Activated naive CD8-positive, alpha-beta T cell treated with anti-CD3 and anti-CD28 coated beads for 36 hours (primary cell): ENCODE data around the gene DCP1B. TPM values are rescaled to one million over a fixed set of nuclear protein-coding genes. Genes with fewer than 3 reads are reported as not detected.
A peak's percentile ranks its signal among the peaks of the same experiment; 100 is the strongest.

Experiments
- DNase-seq: peaks from one replicate; pipeline ENCODE4 v3.0.0; 2021
- H3K27ac Mint-ChIP-seq: one replicate; pipeline ENCODE4 v1.8.0; 2022; ENCODE audit warnings: mild to moderate bottlenecking, moderate library complexity, mixed read lengths
- H3K27me3 Mint-ChIP-seq: one replicate; pipeline ENCODE4 v1.8.0; 2022; ENCODE audit warnings: mild to moderate bottlenecking, mixed read lengths
- H3K36me3 Mint-ChIP-seq: one replicate; pipeline ENCODE4 v1.8.0; 2021; ENCODE audit warnings: mild to moderate bottlenecking, mixed read lengths
- H3K4me1 Mint-ChIP-seq: one replicate; pipeline ENCODE4 v1.8.0; 2021; ENCODE audit warnings: mixed read lengths
- H3K4me3 Mint-ChIP-seq: one replicate; pipeline ENCODE4 v1.8.0; 2022; ENCODE audit warnings: mild to moderate bottlenecking, moderate library complexity, mixed read lengths
- H3K9me3 Mint-ChIP-seq: one replicate; pipeline ENCODE4 v1.8.0; 2022; ENCODE audit warnings: mixed read lengths
- total RNA-seq, 2 experiments: library from RNA; stranded (reverse); gene quantifications; one replicate each; pipeline ENCODE4 v1.2.3, GENCODE V29; 2021

Gene DCP1B
- total RNA-seq, 2 experiments from 2014 or later = 12.4 to 12.8 TPM

DNA sequence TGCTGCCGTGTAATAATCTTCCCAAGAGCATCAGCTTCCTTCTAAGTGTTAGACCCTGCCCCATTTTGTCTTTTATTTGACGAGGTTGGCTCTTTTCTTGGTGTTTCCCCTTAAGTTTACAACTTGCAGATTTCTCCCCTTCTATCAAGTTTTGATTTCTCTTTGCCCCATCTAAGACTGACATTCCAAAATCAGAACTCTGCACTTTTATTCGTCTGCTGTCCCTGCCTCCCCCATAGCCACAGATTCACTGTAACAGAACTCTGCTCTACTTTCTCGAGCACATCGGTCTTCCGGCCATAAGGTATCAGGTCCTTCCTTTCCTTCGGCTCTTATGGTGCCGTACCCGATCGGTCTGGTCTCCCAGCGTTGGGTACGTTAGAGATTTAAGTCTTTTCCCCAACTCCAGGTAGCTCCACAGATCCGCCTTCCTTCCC, 563 bp downstream of the DCP1B start:
- Mint-ChIP-seq H3K9me3 (no peaks in the 10 kb centered on the region), H3K4me3 (peak overlapping the region; percentile 99), H3K27ac (peak overlapping the region; percentile 98), H3K4me1 (peaks cover 21% of the 10 kb centered on the region), H3K27me3 (no peaks in the 10 kb centered on the region), H3K36me3 (peaks cover 10% of the 10 kb centered on the region)
- DNase-seq = no peak

DNA sequence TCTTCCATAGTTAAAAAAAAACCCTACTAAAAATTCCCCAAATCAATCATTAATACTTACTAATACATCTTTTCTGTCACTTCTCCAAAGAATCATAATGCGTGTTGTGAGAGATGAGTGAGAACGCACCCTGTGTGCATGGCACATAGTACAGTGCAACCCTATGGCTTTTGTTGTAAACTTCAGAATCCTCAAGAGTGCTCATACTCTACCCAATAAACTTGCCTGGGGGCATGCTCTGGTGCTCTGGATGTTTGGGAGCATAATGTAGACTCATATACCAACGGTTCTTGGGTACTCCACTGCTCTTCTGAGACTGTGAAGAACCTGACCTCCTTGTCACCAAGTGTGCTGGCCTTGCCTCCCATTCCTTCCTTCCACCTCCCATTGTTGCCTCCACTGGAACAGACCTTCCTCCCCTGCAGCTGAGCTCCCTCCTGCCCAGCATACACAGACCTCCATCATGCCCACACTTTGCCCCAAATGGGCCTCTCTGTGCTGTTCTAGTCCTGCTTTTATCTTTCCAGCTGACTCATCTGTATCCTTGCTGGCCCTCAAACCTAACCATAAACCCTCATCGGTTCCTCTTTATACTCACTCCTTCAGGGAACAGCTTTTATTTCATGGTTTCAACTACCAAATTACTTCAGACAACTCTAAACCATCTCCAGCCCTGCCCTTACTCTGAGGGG, 8.9 kb downstream of the DCP1B start:
- Mint-ChIP-seq H3K4me1 (peaks cover 24% of the 10 kb centered on the region), H3K27ac (no peak overlapping the region), H3K9me3 (no peaks in the 10 kb centered on the region), H3K36me3 (peaks cover 18% of the 10 kb centered on the region), H3K27me3 (no peaks in the 10 kb centered on the region), H3K4me3 (no peak overlapping the region)
- DNase-seq = no peak

DNA sequence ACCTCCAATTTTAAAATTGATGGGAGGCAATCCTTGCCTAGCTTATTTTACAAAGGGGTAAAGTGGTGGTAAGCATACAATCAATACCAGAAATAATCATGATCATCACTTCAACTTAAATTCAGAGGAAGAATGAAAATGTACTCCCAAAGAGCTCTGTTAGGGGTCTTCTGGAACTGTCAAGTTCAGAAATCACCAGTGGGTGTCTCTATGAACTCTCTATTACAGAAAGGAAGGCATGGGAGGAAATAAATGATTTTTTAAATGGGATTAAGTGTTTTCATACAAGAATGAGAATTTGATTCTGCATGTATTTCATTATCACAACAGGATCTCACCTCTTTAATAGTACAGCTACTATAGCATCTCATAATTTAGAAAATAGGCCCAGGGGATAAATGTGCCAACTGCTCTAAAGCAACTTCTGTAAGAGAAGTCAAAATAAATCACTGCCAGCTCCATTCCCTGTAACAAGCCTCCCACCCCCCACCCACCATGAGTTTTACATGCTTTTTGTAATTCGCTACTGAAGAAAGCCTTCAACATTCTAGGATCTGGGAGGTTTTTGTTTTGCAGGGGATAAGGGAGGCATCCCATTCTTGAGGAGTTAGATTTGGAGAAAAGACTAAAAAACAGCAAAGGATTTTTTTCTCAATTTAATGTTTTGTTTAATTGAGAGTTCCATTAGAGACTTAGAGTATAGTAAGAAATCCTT, 9.7 kb downstream of the DCP1B start:
- H3K4me3 Mint-ChIP-seq = no peak overlapping the region

GRCh38 chr12:1993871-1994371, 10.3 kb downstream of the DCP1B start:
- Mint-ChIP-seq H3K4me1 (peaks cover 25% of the 10 kb centered on the region), H3K36me3 (peaks cover 21% of the 10 kb centered on the region), H3K9me3 (no peaks in the 10 kb centered on the region), H3K27ac (no peak overlapping the region), H3K4me3 (no peak overlapping the region), H3K27me3 (no peaks in the 10 kb centered on the region)
- no peak for DNase-seq

More for the DNA sequence above, 9.7 kb downstream of the DCP1B start:
- Mint-ChIP-seq H3K9me3 (no peaks in the 10 kb centered on the region), H3K36me3 (peaks cover 18% of the 10 kb centered on the region), H3K27ac (no peak overlapping the region), H3K4me1 (peaks cover 25% of the 10 kb centered on the region), H3K27me3 (no peaks in the 10 kb centered on the region)
- no peak for DNase-seq

DNA sequence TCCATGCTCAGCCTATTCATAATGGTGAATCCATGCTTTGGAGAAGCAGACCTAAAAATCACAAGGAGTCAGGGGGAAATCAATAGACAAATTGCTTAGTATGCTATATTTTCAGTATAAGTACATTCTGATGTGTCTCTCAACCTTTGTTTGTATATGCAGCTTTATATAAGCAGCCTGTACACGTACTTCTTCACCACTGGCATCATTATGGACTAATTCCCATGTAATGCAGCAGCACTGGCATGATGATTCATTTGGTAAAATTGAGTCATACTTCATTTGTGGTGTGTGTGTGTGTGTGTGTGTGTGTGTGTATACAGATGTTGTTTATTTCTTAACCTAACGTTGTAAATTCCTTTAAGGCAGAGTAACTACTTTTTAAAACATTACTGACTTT, 10.9 kb downstream of the DCP1B start:
- Mint-ChIP-seq H3K27ac (no peak overlapping the region), H3K9me3 (no peaks in the 10 kb centered on the region), H3K4me3 (no peak overlapping the region), H3K27me3 (no peaks in the 10 kb centered on the region), H3K4me1 (peaks cover 23% of the 10 kb centered on the region), H3K36me3 (peaks cover 24% of the 10 kb centered on the region)
- no peak for DNase-seq

GRCh38 chr12:1992732-1993131, 11.5 kb downstream of the DCP1B start:
- H3K27ac Mint-ChIP-seq = no peak overlapping the region
- H3K9me3 Mint-ChIP-seq = no peaks in the 10 kb centered on the region
- H3K36me3 Mint-ChIP-seq = peaks cover 30% of the 10 kb centered on the region
- H3K27me3 Mint-ChIP-seq = no peaks in the 10 kb centered on the region
- no peak overlapping the region for H3K4me3 Mint-ChIP-seq
- H3K4me1 Mint-ChIP-seq = peaks cover 22% of the 10 kb centered on the region
- DNase-seq = no peak

DNA sequence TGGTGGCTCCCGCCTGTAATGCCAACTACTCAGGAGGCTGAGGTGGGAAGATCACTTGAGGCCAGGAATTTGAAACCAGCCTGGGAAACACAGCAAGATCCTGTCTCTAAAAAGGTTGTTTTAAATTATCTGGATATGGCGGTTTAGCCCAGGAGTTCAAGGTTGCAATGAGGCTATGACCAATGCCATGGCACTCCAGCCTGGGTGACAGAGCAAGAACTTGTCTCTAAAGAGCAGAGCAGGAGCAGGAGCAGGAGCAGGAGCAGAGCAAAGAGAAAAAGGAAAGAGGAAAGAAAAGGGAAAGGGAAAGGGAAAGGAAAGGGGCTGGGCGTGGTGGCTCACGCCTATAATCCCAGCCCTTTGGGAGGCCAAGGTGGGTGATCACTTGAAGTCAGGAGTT, 15.1 kb downstream of the DCP1B start:
- Mint-ChIP-seq H3K9me3 (peaks cover 19% of the 10 kb centered on the region), H3K4me3 (no peak overlapping the region), H3K4me1 (peaks cover 8% of the 10 kb centered on the region), H3K36me3 (peaks cover 52% of the 10 kb centered on the region), H3K27me3 (no peaks in the 10 kb centered on the region), H3K27ac (no peak overlapping the region)
- no peak for DNase-seq

DNA sequence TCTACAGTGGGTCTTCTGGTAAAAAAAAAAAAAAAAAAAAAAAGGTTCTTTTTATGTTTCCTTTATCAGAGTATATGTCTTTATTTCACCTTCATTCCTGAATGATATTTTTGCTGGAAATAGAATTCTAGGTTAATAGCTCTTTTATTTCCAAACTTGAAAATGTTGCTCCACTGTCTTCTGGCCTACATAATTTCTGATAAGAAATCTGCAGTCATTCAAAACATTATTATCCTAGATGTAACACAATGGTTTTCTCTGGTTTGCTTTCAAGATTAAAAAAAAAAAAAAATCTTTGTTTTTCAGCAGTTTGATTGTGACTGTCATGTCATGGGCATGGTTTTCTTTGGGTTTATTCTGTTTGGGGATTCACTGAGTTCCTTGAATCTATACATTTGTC, 19.5 kb downstream of the DCP1B start:
- peaks cover 61% of the 10 kb centered on the region for H3K36me3 Mint-ChIP-seq
- no peak for DNase-seq
- no peak overlapping the region for H3K27ac Mint-ChIP-seq
- peaks cover 1% of the 10 kb centered on the region for H3K4me1 Mint-ChIP-seq
- H3K27me3 Mint-ChIP-seq = no peaks in the 10 kb centered on the region
- H3K4me3 Mint-ChIP-seq = no peak overlapping the region
- peaks cover 19% of the 10 kb centered on the region for H3K9me3 Mint-ChIP-seq

GRCh38 chr12:1980282-1980681, 24.0 kb downstream of the DCP1B start:
- peaks cover 9% of the 10 kb centered on the region for H3K9me3 Mint-ChIP-seq
- no peaks in the 10 kb centered on the region for H3K27me3 Mint-ChIP-seq
- peaks cover 27% of the 10 kb centered on the region for H3K36me3 Mint-ChIP-seq
- H3K4me3 Mint-ChIP-seq = no peak overlapping the region
- no peaks in the 10 kb centered on the region for H3K4me1 Mint-ChIP-seq
- DNase-seq = no peak
- H3K27ac Mint-ChIP-seq = no peak overlapping the region

DNA sequence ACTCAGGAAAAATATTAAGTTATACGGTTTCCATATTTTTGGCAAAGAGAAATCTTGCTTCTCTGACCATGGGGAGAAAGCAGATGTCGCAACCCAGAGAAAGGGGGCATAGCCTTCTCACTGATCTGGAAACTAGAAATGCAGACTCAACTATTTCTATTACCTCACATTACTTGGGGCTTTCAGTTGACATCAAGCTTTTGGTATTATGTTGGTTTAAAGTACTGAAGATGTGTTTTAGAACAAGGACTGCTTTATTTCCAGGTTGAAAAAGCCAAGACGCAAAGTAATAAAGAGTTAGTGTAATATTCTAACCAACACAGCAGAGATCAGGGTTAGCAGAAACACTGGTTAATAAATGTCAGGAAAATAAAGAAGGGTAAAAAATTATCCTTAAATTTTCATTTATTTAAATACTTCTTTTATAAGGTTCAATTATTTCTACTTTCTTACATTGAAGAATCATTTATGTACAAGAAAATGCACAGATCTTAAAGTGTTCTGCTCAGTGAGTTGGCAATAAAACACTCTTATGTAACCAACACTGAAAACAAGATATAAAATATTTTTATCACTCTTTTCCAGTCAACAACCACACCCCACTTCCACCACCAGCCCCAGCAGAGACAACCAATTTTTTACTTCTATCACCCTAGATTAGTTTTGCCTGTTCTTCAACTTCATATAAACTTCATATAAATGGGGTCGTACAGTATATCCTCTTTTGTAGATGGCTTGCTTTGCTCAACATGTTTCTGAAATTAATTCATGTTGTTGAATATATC, 26.0 kb downstream of the DCP1B start:
- Mint-ChIP-seq H3K27me3 (no peaks in the 10 kb centered on the region), H3K36me3 (peaks cover 10% of the 10 kb centered on the region), H3K27ac (no peak overlapping the region), H3K4me3 (no peak overlapping the region), H3K4me1 (no peaks in the 10 kb centered on the region), H3K9me3 (no peaks in the 10 kb centered on the region)
- no peak for DNase-seq

GRCh38 chr12:1977588-1977987, 26.7 kb downstream of the DCP1B start:
- Mint-ChIP-seq H3K9me3 (no peaks in the 10 kb centered on the region), H3K27ac (no peak overlapping the region), H3K4me1 (no peaks in the 10 kb centered on the region), H3K27me3 (no peaks in the 10 kb centered on the region), H3K36me3 (peaks cover 9% of the 10 kb centered on the region), H3K4me3 (no peak overlapping the region)
- DNase-seq = no peak

DNA sequence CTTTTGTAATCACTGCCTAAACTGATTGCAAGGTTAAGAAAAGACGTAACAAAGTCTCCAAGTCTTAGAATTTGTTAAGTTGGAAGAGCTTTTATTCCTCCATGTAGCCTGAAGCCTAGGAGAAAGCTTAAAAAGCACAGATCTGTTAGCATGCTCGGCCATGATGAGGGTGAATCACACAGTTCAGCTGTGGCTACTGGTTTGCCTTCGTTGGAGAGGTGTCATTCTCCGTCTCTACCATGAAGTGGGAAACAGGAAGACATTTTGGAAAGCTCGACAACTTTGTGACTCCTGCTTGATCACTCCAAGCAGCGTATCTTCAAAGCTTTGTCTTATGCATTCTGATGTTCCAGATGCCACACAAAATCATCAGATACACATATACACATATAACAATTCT, 27.1 kb downstream of the DCP1B start:
- Mint-ChIP-seq H3K9me3 (no peaks in the 10 kb centered on the region), H3K27ac (no peak overlapping the region), H3K36me3 (peaks cover 7% of the 10 kb centered on the region), H3K4me3 (no peak overlapping the region), H3K4me1 (no peaks in the 10 kb centered on the region), H3K27me3 (no peaks in the 10 kb centered on the region)
- no peak for DNase-seq

DNA sequence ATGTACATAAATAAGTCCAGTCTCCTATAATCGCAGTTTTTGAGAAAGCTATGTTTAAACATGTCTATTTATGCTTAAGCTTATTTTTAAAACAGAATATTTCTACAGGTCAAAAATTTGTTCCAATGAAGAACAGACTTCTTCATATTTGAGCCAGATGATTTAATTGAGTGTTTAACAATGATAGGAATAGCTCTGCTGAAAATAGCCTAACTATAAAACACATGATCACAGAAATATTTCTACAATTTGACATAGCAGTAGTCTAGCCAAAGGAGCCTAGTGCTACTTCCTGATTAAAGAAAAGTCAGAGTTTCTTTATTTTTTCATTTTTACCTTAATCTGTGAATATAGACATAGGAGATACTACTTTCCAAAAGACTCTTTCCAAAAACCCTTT, 29.4 kb downstream of the DCP1B start:
- H3K27ac Mint-ChIP-seq = no peak overlapping the region
- no peaks in the 10 kb centered on the region for H3K4me1 Mint-ChIP-seq
- H3K9me3 Mint-ChIP-seq = no peaks in the 10 kb centered on the region
- peaks cover 4% of the 10 kb centered on the region for H3K36me3 Mint-ChIP-seq
- DNase-seq = no peak
- no peak overlapping the region for H3K4me3 Mint-ChIP-seq
- no peaks in the 10 kb centered on the region for H3K27me3 Mint-ChIP-seq

DNA sequence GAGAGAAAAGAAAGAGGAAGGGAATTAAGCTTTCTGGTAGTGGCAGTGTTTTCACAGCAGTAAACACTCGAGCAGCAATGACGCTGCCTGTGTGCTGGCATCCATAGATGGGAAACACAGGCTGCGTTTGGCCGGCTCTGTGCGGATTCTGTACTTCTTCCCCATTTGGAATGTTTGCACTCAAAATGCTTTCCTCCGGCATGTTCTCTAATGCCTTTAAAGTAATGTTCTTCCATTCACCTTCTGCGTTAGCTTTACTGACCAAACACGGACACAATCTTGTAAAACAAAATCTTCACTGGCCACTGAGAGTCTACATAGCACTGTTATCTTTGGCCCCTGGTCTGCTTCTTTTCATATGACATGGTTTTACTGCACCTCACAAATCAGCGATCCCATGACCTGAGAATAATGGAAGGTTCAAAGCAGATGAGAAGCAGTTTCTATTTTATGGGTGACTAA, 31.4 kb downstream of the DCP1B start:
- Mint-ChIP-seq H3K27ac (no peak overlapping the region), H3K27me3 (no peaks in the 10 kb centered on the region), H3K4me3 (no peak overlapping the region), H3K36me3 (peaks cover 2% of the 10 kb centered on the region), H3K9me3 (no peaks in the 10 kb centered on the region), H3K4me1 (no peaks in the 10 kb centered on the region)
- no peak for DNase-seq

GRCh38 chr12:1972260-1972659, 32.0 kb downstream of the DCP1B start:
- Mint-ChIP-seq H3K4me1 (no peaks in the 10 kb centered on the region), H3K27ac (no peak overlapping the region)

More at GRCh38 chr12:1972260-1972659, 32.0 kb downstream of the DCP1B start:
- Mint-ChIP-seq H3K27me3 (no peaks in the 10 kb centered on the region), H3K4me3 (no peak overlapping the region), H3K9me3 (no peaks in the 10 kb centered on the region), H3K36me3 (peaks cover 2% of the 10 kb centered on the region)
- DNase-seq = no peak
